Pancreas (tissue), 10 donors: ENCODE data around the gene KCNK10. TPM values are rescaled to one million over a fixed set of nuclear protein-coding genes. Genes with fewer than 3 reads are reported as not detected.

Experiments used
- ATAC-seq, 4 donors: fragments of 200-7000 bp; cut with Tn5 transposase; one replicate each; pipeline versions ENCODE4 v1.8.0 to v1.9.1; 2020; ENCODE audit warnings: mild to moderate bottlenecking in 4 of 4, moderate library complexity in 4 of 4
- DNase-seq, 6 donors: peaks; one replicate each; pipeline ENCODE4 v3.0.0-alpha.2; 2020
- FAIRE-seq: peaks from 2 replicates; lab custom pipeline; 2012; peaks lifted over from hg19 to GRCh38; lab: Jason Lieb, UNC
- H3K27ac ChIP-seq, 4 donors: fragments of 200-600 bp; sonication (generic); 1 replicate in 3 of 4; 2 replicates in 1 of 4; pipeline versions ENCODE4 v1.5.0 to v1.8.0; 2020
- H3K27me3 ChIP-seq, 4 donors: fragments of 200-600 bp; one replicate each; pipeline ENCODE4 v1.8.0; 2021
- H3K36me3 ChIP-seq, 3 donors: fragments of 200-600 bp; sonication (generic) in 1 of 3; one replicate each; pipeline versions ENCODE4 v1.5.0 to v1.8.0; 2020 to 2021
- H3K4me1 ChIP-seq, 3 donors: fragments of 200-600 bp; one replicate each; pipeline ENCODE4 v1.8.0; 2021
- H3K4me3 ChIP-seq, 4 donors: fragments of 200-600 bp; sonication (generic) in 2 of 4; one replicate each; pipeline versions ENCODE4 v1.5.0 to v1.8.0; 2020 to 2021
- H3K9me3 ChIP-seq, 4 donors: fragments of 200-600 bp; one replicate each; pipeline ENCODE4 v1.8.0; 2021
- CTCF ChIP-seq, 4 donors: fragments of 200-600 bp; sonication (generic) in 3 of 4; IDR thresholded peaks; one replicate each; pipeline versions ENCODE4 v1.5.0 to v1.8.0; 2021; ENCODE audit warnings: antibody characterized with exemption in 4 of 4
- WGBS, 2 donors: extraction: QIAGEN DNeasy Blood & Tissue Kit; methylation state at CpG; one replicate each; pipeline ENCODE4 v1.1.7; 2013; 5-methylcytosine and 5-hydroxymethylcytosine counted together
- intact Hi-C, 3 donors: fragments of 100-400 bp; cut with DNase I; formaldehyde crosslinking; loops; one replicate each; pipeline versions ENCODE4 v1.11.1 to v1.14.2; 2022
- polyA plus RNA-seq, 2 donors: library from polyadenylated mRNA; stranded (reverse); fragments of 200-250 nt; gene quantifications; one replicate each; pipeline ENCODE4 v1.2.3, GENCODE V29; 2013
- total RNA-seq, 6 donors: library from RNA; stranded (reverse); fragmentation: NEBNext Ultra II Directional in 4 of 6; extraction: Animal tissue kit (Norgen Biotek cat#: 25700) in 4 of 6; gene quantifications; one replicate each; pipeline versions ENCODE4 v1.2.1 to v1.2.4, GENCODE V29; 2021 to 2023
- donor health status: healthy with polysubstance abuse.
- donor health status: DM: no; HTN: no; CAD: no; lungs with moderate emphysema.
- donor health status: DM: no; HTN: no; CAD: no.
- donor health status: control.
- donor health status: control.
- donor health status: Bipolar disorder and iron deficiency.
- donor health status: DM: yes; HTN: yes; CAD: no.
- donor health status: DM: no; HTN: no; CAD: no.
- donor health status: DM: no; HTN: no; CAD: no.
- donor health status: DM: yes; HTN: yes; CAD: no.

KCNK10 gene
- total and polyA plus RNA-seq, 8 donors: 0.42 to 2.3 (median 1.1) TPM

- intact Hi-C loops: no loop called here
- no peak overlapping the region for H3K4me3 ChIP-seq
- TF ChIP-seq CTCF (IDR thresholded peaks at IDR 0.05): no peak
- no peaks in the 10 kb centered on the region for H3K36me3 ChIP-seq
- H3K9me3 ChIP-seq: no peaks in the 10 kb centered on the region
- ATAC-seq (no peak), FAIRE-seq (no peak), DNase-seq (no peak)
- H3K27me3 ChIP-seq: peaks cover 0 to 10% (median 2%) of the 10 kb centered on the region in 4 donors
- no peaks in the 10 kb centered on the region for H3K4me1 ChIP-seq
- H3K27ac ChIP-seq: no peak overlapping the region
- WGBS, 2 donors: 8 to 13% methylated on average over 5 of the region's 5 CpGs
These were observed 2.8 kb upstream of the KCNK10 start for GRCh38 chr14:88325883-88326282.

- FAIRE-seq (no peak), ATAC-seq (no peak), DNase-seq (no peak)
- no peak for TF ChIP-seq CTCF (IDR thresholded peaks at IDR 0.05)
- intact Hi-C loops: no loop called here
- H3K4me1 ChIP-seq: no peaks in the 10 kb centered on the region
- H3K4me3 ChIP-seq: no peak overlapping the region
- H3K9me3 ChIP-seq: no peaks in the 10 kb centered on the region
- no peak overlapping the region for H3K27ac ChIP-seq
- H3K27me3 ChIP-seq: peaks cover 0 to 10% (median 3%) of the 10 kb centered on the region in 4 donors
- WGBS, 2 donors: 50 to 69% methylated on average over 6 of the region's 6 CpGs
- no peaks in the 10 kb centered on the region for H3K36me3 ChIP-seq
These were observed 1.9 kb upstream of the KCNK10 start for GRCh38 chr14:88324930-88325329.

- H3K4me3 ChIP-seq: no peak overlapping the region
- WGBS, 2 donors: 49 to 63% methylated on average over 4 of the region's 4 CpGs
- FAIRE-seq (no peak), ATAC-seq (no peak), DNase-seq (no peak)
- intact Hi-C loops: no loop called here
- no peak overlapping the region for H3K27ac ChIP-seq
- H3K27me3 ChIP-seq: peaks cover 0 to 10% (median 3%) of the 10 kb centered on the region in 4 donors
- TF ChIP-seq CTCF (IDR thresholded peaks at IDR 0.05): no peak
- no peaks in the 10 kb centered on the region for H3K9me3 ChIP-seq
- no peaks in the 10 kb centered on the region for H3K36me3 ChIP-seq
- H3K4me1 ChIP-seq: no peaks in the 10 kb centered on the region
These were observed 1.4 kb upstream of the KCNK10 start for GRCh38 chr14:88324491-88324890.

GRCh38 chr14:88323523-88324199 is 592 bp upstream of the KCNK10 start:
- intact Hi-C loops: no loop called here
- ATAC-seq (peak; percentile 34 to 66 (median 42)), FAIRE-seq (no peak), DNase-seq (peak in 4 of 6 donors; percentile 13 to 70 (median 40))
- no peaks in the 10 kb centered on the region for H3K4me1 ChIP-seq
- peak overlapping the region; percentile 10 to 47 (median 22) for H3K4me3 ChIP-seq
- no peak overlapping the region for H3K27ac ChIP-seq
- TF ChIP-seq CTCF (IDR thresholded peaks at IDR 0.05): no peak
- WGBS, 2 donors: 1 to 3% methylated on average over 26 to 69 of the region's 69 CpGs
- H3K27me3 ChIP-seq: peaks cover 0 to 10% (median 3%) of the 10 kb centered on the region in 4 donors
- no peaks in the 10 kb centered on the region for H3K9me3 ChIP-seq
- no peaks in the 10 kb centered on the region for H3K36me3 ChIP-seq

GRCh38 chr14:88322504-88323085 is 474 bp downstream of the KCNK10 start:
- H3K36me3 ChIP-seq: no peaks in the 10 kb centered on the region
- no peak for FAIRE-seq
- 2% methylated on average over 26 of the region's 26 CpGs for WGBS, 2 donors
- H3K4me3 ChIP-seq: peak overlapping the region in 3 of 4 donors; percentile 10 to 47 (median 32)
- no peak for TF ChIP-seq CTCF (IDR thresholded peaks at IDR 0.05)
- no peaks in the 10 kb centered on the region for H3K9me3 ChIP-seq
- H3K4me1 ChIP-seq: no peaks in the 10 kb centered on the region
- H3K27ac ChIP-seq: no peak overlapping the region
- intact Hi-C loops: no loop called here
- H3K27me3 ChIP-seq: peaks cover 0 to 10% (median 3%) of the 10 kb centered on the region in 4 donors
- ATAC-seq: no peak
- DNase-seq: no peak
